ENCODE results near the gene ARRDC4. TPM values are rescaled to one million over a fixed set of nuclear protein-coding genes. Genes with fewer than 3 reads are reported as not detected.

The ARRDC4 gene
- total RNA-seq, 1 donor from 2014 or later: 15.3 TPM

DNA sequence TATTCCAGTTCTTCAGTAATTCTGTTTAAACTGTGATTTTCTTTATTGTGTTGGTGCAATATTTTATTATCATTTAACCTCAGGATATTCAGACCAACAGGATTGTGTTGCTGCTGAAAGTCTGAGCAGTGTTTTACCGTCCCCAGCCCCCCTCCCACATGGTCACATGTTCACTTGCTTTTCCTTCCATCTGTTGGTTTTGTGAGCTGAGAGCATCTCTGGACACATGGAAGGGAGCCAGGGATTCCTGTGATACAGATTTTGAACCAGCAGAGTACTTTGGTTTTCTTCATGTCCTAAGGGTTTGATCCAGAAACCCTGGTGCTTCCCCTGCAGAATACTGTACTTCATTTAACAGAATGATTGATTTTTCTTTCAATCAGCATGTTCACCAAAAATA lies 11.9 kb downstream of the ARRDC4 start:
- no peaks in the 10 kb centered on the region for H3K9me3 Mint-ChIP-seq (ENCODE audit: unreplicated experiment)
- no peaks in the 10 kb centered on the region for H3K4me1 Mint-ChIP-seq (ENCODE audit: unreplicated experiment)
- no peak overlapping the region for H3K4me3 Mint-ChIP-seq (ENCODE audit: unreplicated experiment)
- H3K27me3 Mint-ChIP-seq (ENCODE audit: unreplicated experiment): no peaks in the 10 kb centered on the region
- peaks cover 40% of the 10 kb centered on the region for H3K36me3 Mint-ChIP-seq (ENCODE audit: unreplicated experiment)
- no peak overlapping the region for H3K27ac Mint-ChIP-seq (ENCODE audit: unreplicated experiment)
- DNase-seq (ENCODE audit: extremely low spot score, unreplicated experiment): no peak
- TF ChIP-seq, protein P1, sequence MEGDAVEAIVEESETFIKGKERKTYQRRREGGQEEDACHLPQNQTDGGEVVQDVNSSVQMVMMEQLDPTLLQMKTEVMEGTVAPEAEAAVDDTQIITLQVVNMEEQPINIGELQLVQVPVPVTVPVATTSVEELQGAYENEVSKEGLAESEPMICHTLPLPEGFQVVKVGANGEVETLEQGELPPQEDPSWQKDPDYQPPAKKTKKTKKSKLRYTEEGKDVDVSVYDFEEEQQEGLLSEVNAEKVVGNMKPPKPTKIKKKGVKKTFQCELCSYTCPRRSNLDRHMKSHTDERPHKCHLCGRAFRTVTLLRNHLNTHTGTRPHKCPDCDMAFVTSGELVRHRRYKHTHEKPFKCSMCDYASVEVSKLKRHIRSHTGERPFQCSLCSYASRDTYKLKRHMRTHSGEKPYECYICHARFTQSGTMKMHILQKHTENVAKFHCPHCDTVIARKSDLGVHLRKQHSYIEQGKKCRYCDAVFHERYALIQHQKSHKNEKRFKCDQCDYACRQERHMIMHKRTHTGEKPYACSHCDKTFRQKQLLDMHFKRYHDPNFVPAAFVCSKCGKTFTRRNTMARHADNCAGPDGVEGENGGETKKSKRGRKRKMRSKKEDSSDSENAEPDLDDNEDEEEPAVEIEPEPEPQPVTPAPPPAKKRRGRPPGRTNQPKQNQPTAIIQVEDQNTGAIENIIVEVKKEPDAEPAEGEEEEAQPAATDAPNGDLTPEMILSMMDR (IDR thresholded peaks at IDR 0.05): no peak

DNA sequence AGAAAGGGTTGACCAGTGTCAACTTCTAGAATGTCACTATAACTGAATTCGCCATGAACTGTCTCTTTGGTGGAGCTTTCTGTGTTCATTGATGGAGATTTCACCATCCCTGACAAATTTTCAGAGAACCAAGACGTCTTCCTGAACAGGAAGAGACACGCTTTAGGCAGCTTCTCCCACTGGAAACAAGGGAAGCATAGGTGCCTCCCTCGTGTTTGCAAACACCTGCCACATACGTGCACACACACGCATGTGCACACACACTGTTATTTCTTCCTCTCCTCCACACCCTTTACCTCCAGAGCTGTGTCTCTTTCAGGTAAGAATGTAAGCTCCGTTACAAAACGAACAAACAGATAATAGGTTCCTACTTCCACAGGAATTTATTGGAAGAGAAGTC lies 15.6 kb downstream of the ARRDC4 start:
- Mint-ChIP-seq H3K4me1 (ENCODE audit: unreplicated experiment) (peaks cover 3% of the 10 kb centered on the region), H3K36me3 (ENCODE audit: unreplicated experiment) (peaks cover 21% of the 10 kb centered on the region), H3K9me3 (ENCODE audit: unreplicated experiment) (no peaks in the 10 kb centered on the region), H3K4me3 (ENCODE audit: unreplicated experiment) (no peak overlapping the region), H3K27ac (ENCODE audit: unreplicated experiment) (no peak overlapping the region), H3K27me3 (ENCODE audit: unreplicated experiment) (no peaks in the 10 kb centered on the region)
- TF ChIP-seq, protein P1 (IDR thresholded peaks at IDR 0.05): no peak
- DNase-seq (ENCODE audit: extremely low spot score, unreplicated experiment): no peak

DNA sequence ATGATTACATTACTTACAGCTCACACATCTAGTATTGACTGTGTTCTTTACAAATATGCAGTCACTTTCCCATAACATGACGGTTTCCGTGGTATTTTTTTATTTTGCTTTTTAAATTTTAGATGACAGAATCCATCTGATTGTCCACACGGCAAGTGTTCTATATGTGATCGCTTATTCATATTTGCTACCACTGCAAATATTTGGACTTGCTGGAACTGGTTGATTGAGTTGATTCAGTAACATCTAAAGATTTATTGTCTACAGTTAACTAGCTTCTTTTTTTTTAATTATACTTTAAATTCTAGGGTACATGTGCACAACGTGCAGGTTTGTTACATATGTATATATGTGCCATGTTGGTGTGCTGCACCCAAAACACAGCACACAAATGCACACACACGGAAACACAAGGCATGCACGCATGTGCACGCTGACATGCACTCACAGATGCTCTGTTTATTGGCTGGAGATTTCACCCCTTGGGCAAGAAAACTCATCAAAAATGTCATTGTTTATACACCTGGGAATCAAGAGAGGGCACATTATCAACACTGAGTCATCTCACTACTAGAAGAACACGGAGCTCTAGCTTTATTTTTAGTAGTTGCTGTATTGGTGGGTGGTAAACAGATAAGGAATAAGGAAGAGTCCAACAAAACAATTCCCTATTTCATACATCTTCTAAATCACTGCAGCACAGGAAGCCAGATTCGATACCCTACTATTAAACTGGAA lies 16.4 kb downstream of the ARRDC4 start:
- peaks cover 13% of the 10 kb centered on the region for H3K36me3 Mint-ChIP-seq (ENCODE audit: unreplicated experiment)
- DNase-seq (ENCODE audit: extremely low spot score, unreplicated experiment): no peak
- TF ChIP-seq, protein P1 (IDR thresholded peaks at IDR 0.05): no peak
- H3K27ac Mint-ChIP-seq (ENCODE audit: unreplicated experiment): no peak overlapping the region
- H3K27me3 Mint-ChIP-seq (ENCODE audit: unreplicated experiment): no peaks in the 10 kb centered on the region
- no peak overlapping the region for H3K4me3 Mint-ChIP-seq (ENCODE audit: unreplicated experiment)
- H3K4me1 Mint-ChIP-seq (ENCODE audit: unreplicated experiment): peaks cover 3% of the 10 kb centered on the region
- H3K9me3 Mint-ChIP-seq (ENCODE audit: unreplicated experiment): no peaks in the 10 kb centered on the region

DNA sequence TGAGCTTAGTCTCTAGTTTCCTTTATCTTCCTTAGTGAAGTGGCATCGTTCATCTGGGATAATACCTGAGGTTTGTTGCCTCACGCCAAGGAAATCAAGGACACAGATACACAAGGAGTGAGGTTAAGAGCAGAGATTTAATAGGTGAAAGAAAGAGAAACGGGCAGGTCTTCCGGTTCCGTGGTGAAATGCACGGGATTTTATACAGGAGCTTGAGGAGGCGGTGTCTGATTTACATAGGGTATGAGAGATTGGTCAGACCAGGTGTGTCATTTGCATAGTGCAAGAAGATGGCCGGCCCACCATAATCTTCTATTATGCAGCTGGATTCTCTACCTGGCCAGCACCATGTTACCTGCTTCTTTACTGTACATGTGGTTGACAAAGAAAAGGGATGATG lies 17.2 kb downstream of the ARRDC4 start:
- peaks cover 3% of the 10 kb centered on the region for H3K4me1 Mint-ChIP-seq (ENCODE audit: unreplicated experiment)
- TF ChIP-seq, protein P1 (IDR thresholded peaks at IDR 0.05): no peak
- H3K27me3 Mint-ChIP-seq (ENCODE audit: unreplicated experiment): no peaks in the 10 kb centered on the region
- H3K4me3 Mint-ChIP-seq (ENCODE audit: unreplicated experiment): no peak overlapping the region
- H3K9me3 Mint-ChIP-seq (ENCODE audit: unreplicated experiment): no peaks in the 10 kb centered on the region
- no peak for DNase-seq (ENCODE audit: extremely low spot score, unreplicated experiment)
- peaks cover 5% of the 10 kb centered on the region for H3K36me3 Mint-ChIP-seq (ENCODE audit: unreplicated experiment)
- no peak overlapping the region for H3K27ac Mint-ChIP-seq (ENCODE audit: unreplicated experiment)

DNA sequence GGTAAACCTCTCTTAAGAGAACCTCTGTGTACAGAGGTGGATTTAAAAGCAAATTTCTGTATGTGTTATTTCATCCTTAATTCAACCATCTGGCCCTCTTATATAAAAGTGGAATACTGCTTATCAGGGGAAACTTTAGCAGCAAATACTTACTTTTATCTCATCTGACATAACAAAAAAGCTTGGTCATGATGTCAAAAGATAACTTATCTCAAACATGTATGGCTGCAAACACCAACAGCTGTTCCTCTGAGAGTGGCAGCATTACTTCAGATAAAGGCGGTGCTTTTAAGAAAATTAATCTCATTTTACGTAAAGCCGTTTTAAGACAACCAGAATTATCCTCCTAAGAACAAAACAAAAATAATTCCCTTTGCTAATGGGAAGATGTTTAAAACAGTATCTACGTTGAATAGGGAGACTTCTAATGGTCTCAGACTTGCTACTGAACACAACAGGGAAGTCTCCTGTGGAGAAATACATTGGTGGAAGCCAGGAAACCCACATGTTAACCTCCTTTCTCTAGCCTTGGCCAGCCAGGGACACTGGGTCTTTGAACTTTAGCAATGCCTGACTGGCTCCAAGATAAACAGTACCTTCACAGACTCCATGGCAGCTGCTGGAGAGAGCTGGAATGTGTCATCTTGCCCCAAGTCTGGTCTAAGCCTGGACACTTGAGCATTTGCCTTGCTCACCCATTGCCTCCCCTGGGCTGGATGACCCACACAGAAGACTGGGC lies 18.1 kb downstream of the ARRDC4 start:
- no peak overlapping the region for H3K27ac Mint-ChIP-seq (ENCODE audit: unreplicated experiment)
- peaks cover 3% of the 10 kb centered on the region for H3K4me1 Mint-ChIP-seq (ENCODE audit: unreplicated experiment)
- no peaks in the 10 kb centered on the region for H3K36me3 Mint-ChIP-seq (ENCODE audit: unreplicated experiment)
- DNase-seq (ENCODE audit: extremely low spot score, unreplicated experiment): no peak
- TF ChIP-seq, protein P1 (IDR thresholded peaks at IDR 0.05): no peak
- no peaks in the 10 kb centered on the region for H3K9me3 Mint-ChIP-seq (ENCODE audit: unreplicated experiment)
- H3K4me3 Mint-ChIP-seq (ENCODE audit: unreplicated experiment): no peak overlapping the region
- no peaks in the 10 kb centered on the region for H3K27me3 Mint-ChIP-seq (ENCODE audit: unreplicated experiment)

Data from osteocyte (in vitro differentiated cells).